HG02588 (cell line): ENCODE measurements around the gene UGT8.
"Not testable (repeated sequence)": the region's sequence is repeated elsewhere in the genome, so short reads cannot be mapped to it uniquely, and the experiment has no call there.

Experiments used
- ATAC-seq: cut with Tn5 transposase; IDR thresholded peaks from one replicate; pipeline ENCODE4 v1.9.1; 2021; ENCODE audit warnings: mild to moderate bottlenecking, moderate library complexity; ENCODE audit not compliant: unreplicated experiment

UGT8 gene, protein sequence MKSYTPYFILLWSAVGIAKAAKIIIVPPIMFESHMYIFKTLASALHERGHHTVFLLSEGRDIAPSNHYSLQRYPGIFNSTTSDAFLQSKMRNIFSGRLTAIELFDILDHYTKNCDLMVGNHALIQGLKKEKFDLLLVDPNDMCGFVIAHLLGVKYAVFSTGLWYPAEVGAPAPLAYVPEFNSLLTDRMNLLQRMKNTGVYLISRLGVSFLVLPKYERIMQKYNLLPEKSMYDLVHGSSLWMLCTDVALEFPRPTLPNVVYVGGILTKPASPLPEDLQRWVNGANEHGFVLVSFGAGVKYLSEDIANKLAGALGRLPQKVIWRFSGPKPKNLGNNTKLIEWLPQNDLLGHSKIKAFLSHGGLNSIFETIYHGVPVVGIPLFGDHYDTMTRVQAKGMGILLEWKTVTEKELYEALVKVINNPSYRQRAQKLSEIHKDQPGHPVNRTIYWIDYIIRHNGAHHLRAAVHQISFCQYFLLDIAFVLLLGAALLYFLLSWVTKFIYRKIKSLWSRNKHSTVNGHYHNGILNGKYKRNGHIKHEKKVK

DNA sequence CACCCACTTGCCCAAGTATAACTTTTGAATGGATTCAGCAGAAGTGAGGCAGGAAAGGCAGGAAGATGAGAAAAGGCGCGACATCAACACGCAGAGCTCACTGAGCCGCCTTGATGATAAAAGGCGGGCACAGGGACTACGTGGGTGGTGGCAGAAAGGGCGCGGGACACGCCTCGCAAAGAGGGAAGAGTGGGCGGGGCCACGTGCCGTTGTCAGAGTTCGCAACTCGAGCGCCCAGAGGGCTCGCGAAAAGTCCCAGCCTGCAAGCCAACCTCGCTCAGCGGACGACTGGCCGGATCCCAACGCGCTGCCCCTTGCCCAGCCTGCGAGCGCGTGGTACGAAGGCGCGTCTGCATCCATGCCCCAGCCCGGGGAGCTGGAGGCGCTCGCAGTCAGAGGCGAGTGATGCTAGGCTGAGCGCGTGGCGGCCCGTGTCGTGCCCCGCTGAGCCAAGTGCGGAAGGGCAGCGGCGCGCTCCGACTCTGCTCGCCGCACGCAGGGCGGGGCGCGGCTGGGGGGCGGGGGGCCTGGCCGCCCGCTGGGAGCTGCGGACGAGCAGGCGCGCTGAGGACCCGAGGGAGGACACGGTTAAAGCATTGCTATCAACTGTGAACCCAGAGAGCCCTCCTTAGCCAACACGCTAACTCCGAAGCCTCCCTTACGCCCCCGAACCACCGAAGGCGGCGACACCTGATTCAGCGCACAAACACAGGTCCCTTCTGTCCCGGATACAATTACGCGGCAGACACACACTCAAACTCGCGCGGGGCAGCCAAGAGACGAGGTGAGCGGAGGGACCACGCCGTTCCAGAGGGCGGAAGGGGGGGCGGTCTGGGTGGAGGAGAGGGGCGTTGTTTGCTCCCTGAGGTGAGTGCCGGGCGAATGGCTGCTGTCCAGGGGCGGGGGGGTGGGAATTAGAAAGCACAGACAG lies at the start of gene UGT8:
Gene UGT8, plus strand, starts transcription at position 617 of the 931 bp plus-strand sequence. CDS start 24,074 bp downstream, outside the sequence.
- peak; percentile 44 for ATAC-seq

DNA sequence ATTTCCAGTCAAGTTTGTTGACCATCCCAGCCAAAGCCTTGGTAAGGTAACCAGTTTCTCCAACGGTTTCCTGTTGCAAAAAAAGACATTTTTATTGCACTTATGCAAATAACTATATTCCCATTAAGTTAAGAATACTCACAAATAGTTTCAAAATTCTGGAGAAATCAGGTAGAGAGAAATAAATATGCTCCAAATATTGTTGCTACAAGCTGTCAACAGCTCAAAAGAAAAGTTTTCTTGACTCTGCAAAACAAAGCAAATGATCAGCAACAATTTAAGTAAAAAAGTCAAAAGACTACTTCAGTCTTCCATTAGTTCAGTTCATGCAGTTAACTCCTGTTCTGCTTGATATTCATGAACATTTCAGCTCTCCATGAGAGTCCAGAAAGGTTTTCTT lies 49.0 kb upstream of the UGT8 start:
- no peak for ATAC-seq

DNA sequence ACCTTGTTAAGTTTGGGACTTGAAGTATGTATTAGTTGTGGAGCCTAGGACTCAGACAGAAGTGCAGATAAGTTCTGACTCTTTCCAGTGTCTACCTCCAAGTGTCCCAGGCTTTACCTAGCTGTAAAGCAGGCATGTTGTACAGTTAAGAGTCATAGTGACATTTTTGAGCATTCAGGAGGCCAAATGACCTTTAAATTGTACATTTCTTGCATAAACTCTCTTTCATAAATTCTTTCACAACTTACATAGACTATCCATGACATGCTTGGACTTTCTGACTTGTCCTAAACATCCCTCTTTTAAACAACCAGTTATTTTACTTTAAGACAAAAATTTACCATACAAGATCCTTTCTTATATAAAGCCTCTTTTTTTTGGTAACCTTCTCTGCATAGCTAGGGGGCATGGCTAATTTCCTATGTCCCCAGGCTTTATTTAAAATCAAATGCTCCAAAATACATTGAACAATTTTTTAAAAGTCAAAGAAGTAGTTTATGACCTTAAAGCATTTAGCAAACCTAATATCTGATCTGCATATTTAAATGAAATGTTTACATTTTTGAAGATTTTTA lies 40.1 kb upstream of the UGT8 start:
- ATAC-seq = no peak

DNA sequence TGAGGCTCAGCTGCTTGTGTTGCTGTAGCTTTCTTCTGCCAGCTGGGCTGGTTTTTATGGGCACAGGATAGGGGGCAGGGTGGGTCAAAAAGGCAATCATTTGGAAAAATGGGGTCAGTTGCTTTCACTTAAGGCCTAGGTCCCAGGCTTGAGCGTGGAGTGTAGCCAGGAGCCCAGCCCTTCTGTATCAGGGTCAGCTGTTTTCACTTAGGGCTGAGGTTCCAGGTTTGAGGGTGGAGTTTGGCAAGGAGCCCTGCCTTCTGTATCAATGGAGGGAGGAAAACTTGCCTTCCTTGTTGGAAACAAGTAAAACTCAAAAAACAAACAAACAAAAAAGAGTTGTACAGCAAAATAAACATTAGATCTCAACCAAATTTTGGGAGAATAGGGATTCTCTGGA lies 37.0 kb upstream of the UGT8 start:
- ATAC-seq = no peak

DNA sequence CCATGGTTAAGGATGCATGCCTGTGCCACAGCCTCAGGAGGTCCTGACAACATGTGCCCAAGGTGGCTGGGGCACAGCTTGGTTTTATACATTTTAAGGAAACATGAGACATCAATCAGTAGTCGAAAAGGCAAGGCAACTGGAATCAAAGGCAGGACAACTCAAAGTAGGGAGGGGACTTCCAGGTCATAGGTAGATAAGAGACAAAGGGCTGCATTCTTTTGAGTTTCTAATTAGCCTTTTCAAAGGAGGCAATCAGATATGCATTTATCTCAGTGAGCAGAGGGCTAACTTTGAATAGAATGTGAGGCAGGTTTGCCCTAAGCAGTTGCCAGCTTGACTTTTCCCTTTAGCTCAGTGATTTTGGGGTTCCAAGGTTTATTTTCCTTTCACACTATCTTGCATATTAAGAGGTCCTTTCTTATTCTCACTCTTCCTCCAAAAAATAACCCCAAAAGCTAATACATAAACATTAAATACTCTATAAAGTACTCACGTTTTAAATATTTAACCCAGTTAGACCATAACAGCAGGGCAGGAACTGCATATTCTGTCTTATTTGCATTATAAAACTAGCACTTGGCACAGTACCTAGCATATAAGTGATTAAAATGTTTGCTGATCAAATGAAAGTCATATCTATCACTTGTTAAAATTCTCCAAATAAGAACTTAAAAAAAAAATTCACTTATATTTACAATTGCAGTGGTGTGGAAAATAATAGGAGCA lies 36.3 kb upstream of the UGT8 start:
- ATAC-seq = no peak

DNA sequence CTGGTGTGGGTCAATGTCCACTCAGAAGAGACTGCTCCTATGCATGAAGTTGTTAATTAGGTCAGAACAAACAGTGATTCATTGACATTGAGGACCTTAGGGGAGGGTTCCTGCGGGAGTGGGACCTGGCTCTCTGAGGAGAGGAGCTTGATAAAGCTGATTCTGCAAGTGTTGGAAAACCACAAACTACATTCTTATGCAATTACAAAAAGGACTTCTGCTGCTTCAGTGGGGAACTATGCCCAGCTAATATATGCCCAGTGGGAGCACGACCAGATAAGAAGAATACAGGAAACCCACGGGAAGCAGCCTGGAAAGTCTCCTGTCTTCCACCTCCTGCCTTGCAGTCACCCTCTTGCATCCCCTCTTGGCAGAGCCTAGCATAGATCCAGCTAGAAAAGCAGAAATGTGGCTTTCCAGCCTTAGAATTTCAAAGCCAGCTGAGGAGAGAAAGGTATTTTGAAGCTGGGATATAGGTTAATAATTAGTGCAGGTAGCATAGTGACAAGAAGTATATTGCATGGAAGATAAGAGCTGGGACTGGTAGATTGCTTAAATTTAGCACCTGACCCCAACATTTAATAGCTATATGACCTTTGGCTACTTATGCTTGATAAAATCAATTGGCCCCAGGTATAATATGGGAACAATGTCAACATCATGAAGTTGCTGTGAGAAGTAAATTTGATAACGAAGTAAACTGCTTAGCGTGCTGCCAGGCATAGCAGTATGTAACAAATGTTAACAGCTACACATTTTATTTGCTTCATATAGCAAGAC lies 34.9 kb upstream of the UGT8 start:
- ATAC-seq = no peak

DNA sequence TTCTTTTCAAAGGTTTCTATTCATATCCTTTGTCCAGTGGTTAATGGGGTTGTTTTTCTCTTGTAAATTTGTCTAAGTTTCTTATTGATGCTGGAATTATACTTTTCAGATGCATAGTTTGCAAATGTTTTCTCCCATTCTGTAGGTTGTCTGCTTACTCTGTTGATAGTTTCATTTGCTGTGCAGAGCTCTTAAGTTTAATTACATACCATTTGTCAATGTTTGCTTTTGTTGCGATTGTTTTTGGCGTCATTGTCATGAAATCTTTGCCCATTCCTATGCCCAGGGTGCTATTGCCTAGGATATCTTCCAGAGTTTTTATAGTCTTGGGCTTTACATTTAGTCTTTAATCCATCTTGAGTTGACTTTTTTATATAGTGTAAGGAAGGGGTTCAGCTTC lies 21.2 kb upstream of the UGT8 start:
- ATAC-seq = no peak

DNA sequence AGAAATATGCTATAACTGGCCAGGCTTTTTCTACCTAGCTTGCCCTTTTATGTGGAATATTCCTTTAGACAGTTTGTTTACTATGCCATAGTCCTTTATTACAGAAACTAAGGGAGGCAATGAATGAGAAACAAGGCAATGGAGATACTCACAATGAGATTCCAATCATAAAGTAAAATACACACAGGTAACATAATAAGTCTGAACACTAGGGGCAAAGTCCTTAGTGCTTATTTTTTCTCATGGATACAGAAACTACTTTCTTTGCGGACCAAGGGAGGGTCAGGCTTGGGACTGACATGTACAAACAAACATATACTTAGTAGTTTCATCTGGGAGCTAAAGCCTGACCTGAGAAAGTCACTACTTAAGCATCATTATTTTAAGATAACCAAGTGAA lies 16.0 kb upstream of the UGT8 start:
- ATAC-seq = no peak

DNA sequence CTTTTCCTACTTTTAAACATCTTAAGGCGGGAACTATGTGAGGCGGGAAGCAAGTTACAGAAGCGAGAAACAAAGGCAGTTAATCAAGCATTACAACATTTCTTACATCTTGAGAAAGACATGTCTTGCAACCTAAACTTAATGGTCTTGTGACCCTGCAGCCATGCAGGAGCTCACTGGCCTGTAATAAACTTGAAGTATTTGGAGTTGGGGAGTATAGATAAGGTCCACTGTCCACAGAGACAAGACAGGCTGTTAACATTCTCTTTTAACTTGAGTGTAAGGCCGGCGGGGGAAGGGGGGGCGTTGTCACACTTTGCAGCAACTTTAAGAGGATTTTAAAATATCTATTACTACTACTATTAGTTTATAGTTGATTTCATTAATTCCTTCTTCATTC lies 10.3 kb upstream of the UGT8 start:
- no peak for ATAC-seq

DNA sequence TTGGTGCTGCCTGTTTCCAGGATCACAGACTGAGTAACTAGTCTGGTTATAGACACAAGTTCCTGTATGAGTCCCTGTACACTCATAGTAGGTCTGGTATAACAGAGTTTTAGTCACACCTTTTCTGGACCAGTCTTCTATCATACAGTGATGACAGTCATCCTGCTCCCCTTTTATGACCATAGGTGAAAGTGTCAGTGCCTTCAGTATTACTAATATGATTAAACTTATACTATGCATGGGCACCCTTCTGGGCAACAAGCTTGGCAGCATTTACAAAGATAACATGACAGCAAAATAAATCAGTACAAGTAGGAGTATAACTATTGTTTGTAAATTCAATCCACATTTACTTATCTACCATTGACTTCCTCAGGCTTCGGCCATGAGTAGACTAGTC lies 8.2 kb upstream of the UGT8 start:
- not testable (repeated sequence) for ATAC-seq

DNA sequence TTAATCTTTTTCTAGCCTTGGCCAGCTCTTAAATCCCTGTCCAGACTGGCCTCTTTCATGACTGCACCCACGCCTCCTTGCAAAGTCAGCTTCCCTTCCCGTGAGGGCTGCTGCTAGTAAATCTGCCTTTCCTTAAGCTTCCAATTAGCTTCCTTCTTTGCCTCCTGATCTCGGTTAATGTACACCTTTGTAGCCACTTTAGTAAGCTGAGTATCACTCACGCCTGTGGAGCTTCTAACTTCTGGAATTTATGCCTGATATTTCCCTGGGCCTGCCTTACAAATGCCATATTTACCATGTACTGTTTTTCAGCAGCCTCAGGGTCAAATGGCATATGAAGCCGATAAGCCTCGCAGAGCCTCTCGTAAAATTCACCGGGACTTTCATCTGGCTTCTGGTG lies 5.1 kb upstream of the UGT8 start:
- ATAC-seq = no peak

DNA sequence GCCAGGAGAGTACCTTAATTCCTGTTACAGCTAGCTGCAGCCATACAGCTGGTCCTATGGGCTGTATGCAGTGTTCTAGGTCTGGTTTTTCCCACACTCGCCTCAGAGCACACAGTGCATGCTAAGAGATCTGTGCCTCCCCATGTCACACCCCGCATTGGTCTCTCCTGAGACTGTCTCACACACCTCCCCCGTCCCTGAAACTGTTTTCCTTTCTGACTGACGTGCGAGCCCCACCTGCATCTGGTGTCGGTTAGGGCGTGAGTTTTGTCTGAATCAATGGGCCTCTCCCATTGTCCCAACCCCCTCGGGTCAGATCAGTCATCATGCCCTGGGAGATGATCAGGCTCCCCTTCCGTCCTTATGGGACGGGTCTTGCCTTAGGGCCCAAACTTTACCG lies 3.4 kb upstream of the UGT8 start:
- ATAC-seq = no peak

DNA sequence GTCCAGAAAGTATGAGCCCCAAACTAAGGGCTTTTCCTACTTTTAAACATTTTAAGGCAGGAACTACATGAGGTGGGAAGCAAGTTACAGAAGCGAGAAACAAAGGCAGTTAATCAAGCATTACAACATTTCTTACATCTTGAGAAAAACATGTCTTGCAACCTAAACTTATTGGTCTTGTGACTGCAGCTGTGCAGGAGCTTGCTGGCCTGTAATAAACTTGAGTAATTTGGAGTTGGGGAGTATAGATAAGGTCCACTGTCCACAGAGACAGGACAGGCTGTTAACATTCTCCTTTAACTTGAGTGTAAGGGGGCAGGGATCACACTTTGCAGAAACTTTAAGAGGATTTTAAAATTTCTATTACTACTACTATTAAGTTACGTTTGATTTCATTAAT lies 2.7 kb upstream of the UGT8 start:
- no peak for ATAC-seq

DNA sequence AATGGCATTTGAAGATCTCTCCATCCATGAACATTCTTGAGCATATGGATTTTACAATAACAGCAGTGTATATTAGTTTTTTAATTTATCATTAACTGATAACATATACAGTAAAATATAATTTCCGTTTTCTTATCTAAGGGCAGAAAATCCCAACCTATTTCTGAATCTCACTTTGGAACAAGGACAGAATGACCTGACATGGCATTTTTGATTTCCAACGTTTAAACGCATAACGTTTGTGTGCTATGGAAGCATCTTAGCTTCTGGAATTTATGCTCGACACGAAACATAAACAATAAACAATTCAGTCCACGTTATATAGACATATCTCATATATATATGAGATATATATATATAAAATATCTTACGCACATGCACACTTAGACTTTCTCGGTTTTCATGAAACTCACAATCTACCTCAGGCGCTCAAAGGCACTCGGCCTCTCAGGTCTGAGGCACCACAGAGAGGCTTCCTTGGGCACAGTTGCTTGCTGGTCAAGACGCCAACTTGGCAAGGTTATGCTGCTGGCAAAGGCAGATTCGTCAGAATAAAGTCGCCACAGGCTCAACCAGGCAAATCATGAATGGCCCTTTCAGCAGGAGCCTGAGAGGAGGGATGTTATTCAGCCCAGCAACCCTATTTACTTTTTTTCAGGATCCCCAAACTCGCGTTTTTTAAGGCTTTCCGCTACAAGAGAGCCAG lies 1.0 kb upstream of the UGT8 start:
- no peak for ATAC-seq

DNA sequence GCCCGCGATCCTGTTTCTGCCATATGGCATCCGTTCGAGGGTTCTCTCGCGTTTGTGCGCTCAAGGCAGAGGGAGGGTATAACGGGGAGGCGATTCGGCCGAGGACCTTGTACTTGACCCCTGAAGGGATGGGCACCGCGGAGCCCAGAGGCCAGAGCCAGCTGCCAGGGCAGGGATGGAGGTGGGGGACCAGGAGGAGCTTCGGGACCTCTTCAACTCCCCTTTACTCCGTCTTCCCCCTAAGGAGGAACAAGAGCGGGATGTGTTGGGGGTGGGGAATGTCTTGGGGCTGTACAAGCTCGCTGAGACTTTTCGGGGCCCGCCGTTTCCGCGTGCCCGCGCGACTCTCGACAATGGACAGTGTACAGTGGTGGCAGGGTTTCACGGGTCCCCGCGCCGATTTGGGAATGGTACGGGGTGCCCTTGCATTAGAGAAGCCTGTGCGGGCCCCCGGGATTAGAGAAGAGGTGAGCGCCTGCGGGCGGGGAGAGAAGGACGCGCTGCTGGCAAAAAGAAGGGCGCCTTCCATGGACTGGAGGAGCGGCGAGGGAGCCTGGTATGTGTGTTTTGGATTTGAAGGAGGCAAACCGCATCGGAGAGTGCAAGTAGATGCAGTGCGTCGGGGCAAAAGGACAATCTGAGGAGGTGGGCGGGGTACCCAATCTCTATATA lies 760 bp downstream of the UGT8 start:
- no peak for ATAC-seq

DNA sequence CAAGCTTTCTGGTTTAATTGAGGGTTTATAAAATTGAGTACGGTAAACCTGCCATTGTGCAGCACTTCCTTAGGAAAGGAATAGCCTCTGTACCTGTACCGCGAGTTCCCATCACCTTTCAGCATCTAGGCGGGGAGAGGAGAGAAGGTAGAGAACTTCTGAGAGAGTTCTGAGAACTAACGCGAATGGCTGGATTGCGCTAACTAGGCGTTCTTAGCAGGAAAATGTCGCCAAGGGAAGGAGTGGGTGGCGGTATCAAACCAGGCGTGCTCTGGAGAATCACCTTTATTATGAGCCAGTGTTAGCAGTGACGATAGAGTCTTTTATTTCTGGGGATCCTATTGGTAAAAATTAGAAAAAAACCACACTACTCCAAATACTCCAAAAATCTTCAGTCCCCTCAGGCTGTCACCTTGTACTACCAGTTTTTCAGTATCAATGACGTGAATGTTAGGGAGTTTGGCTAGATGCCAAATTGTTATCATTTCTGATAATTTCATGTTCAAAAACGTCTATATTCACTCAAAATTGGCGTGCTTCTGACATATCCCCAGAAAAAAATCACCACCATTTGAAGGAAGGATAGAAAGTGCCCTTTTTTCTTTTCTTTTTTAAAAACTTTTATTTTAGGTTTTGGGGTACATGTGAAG lies 1.4 kb downstream of the UGT8 start:
- no peak for ATAC-seq

DNA sequence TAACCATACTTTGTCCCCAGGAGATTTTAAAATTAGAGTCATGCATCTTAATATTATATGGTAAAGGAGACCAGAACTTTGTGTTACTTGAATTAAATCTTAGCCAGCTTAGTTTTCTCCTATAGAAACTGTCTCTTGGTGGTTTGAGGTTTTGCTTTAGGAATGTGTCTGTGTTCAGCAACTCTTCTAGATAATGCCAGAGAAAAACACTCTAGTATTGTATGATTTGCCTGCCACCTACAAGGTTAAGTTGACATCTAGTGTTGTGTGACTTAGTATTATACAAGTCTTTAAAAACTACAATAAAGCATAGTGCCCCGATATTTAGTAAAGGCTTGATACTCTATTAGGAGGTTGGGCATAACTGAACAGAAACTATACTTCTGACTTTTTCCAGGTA lies 2.1 kb downstream of the UGT8 start:
- ATAC-seq = no peak

DNA sequence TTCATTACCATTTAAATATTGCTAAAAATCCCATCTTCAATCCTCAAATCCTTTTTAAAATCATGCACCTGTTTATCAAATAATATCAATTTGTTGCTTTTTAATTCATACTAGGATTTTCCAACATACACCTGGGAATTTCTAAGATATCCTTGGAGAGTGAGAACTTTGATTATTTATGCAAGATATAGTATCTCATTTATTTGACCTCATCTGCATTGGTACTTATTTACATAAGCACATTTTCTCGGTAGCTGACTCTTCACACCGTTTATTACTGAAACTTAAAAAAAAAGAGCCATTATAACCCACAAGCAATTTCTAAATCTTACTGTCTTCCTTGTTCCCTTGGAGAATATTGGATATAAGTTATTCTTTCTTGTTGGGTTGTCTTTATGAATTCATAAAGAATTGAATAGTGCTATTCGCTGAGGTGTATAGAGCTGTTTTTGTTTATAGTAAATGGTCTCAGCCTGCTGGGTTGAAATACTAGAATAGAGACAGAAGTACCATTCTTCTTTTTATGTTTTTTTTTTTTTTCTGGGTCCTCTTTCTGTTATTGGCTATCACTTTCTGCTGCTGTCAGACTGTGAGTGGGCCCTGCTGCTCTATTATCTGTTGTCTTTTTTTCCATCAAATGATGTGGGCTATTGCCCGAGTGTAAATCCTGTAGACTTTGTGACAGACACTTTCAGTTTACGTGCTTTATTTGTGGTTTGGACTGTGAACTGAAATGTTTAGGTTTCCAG lies 2.9 kb downstream of the UGT8 start:
- ATAC-seq = no peak
